GM12878 (cell line): Measurements from ENCODE around the gene PRKAG2.

ENCODE experiments used
- MXI1 ChIP-seq: fragments of 150-350 bp; IDR thresholded peaks from 2 replicates; pipeline ENCODE4 v1.6.1; 2011; ENCODE audit warnings: low read depth, mild to moderate bottlenecking, inconsistent platforms, low read length, improper control_type of control experiment
- POLR2AphosphoS2 ChIP-seq: IDR thresholded peaks from 2 replicates; pipeline ENCODE4 v1.6.1; 2011; ENCODE audit warnings: low read depth, mild to moderate bottlenecking, low read length, improper control_type of control experiment, moderate library complexity
- RCOR1 ChIP-seq: conservative IDR thresholded peaks from 2 replicates; pipeline ENCODE4 v1.6.1; 2012; ENCODE audit warnings: low read depth, low read length, improper control_type of control experiment
- RFX5 ChIP-seq: IDR thresholded peaks from 2 replicates; pipeline ENCODE4 v1.6.1; 2011; ENCODE audit warnings: low read depth, low read length, improper control_type of control experiment
- SPI1 ChIP-seq: IDR thresholded peaks from 2 replicates; pipeline ENCODE4 v1.6.1; 2011; ENCODE audit warnings: low read depth, mild to moderate bottlenecking, low read length, moderate library complexity, borderline replicate concordance; ENCODE audit not compliant: insufficient read depth
- TF ChIP-seq, protein P1 (sequence below), 3 experiments: IDR thresholded peaks in 2 of 3; conservative IDR thresholded peaks in 1 of 3; 2 replicates each; pipeline ENCODE4 v1.5.1; 2011; ENCODE audit warnings: low read depth in 3 of 3, low read length in 3 of 3, mild to moderate bottlenecking in 3 of 3, control low read depth in 2 of 3, moderate library complexity in 2 of 3, inconsistent platforms in 1 of 3, mixed read lengths in 1 of 3; ENCODE audit not compliant: control insufficient read depth in 2 of 3, insufficient read depth in 1 of 3; ENCODE audit errors: extremely low read depth in 1 of 3
- TF ChIP-seq, protein P2 (sequence below): fragments of 450-650 bp; IDR thresholded peaks from 2 replicates; pipeline ENCODE4 v1.6.1; 2014; ENCODE audit warnings: mild to moderate bottlenecking

DNA sequence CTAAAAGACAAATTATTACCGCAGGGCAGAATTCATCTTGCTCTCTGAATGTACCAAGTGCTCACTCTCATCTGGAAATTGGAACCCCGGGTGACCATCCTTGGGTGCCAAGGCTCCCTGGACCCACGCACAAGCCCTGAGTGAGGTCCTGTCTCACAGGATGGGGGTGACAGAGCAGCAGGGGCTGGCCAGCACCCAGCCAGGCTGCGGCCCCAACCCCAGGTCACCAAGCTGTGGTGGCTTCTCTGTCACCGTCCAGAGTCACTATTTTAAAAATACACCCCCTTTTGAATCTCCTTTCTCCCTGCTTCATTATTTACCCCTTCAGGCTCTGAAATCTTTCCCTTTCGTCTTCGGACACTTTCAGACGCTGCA is 148.6 kb downstream of the PRKAG2 start:
- TF ChIP-seq RFX5: no peak
- TF ChIP-seq POLR2AphosphoS2: no peak
- TF ChIP-seq MXI1: no peak
- TF ChIP-seq, protein P1, sequence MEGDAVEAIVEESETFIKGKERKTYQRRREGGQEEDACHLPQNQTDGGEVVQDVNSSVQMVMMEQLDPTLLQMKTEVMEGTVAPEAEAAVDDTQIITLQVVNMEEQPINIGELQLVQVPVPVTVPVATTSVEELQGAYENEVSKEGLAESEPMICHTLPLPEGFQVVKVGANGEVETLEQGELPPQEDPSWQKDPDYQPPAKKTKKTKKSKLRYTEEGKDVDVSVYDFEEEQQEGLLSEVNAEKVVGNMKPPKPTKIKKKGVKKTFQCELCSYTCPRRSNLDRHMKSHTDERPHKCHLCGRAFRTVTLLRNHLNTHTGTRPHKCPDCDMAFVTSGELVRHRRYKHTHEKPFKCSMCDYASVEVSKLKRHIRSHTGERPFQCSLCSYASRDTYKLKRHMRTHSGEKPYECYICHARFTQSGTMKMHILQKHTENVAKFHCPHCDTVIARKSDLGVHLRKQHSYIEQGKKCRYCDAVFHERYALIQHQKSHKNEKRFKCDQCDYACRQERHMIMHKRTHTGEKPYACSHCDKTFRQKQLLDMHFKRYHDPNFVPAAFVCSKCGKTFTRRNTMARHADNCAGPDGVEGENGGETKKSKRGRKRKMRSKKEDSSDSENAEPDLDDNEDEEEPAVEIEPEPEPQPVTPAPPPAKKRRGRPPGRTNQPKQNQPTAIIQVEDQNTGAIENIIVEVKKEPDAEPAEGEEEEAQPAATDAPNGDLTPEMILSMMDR (IDR thresholded peaks at IDR 0.05 in 2 of 3, conservative IDR thresholded peaks at IDR 0.05 in 1 of 3; ENCODE audit: control insufficient read depth in 2 of 3, extremely low read depth in 1 of 3, insufficient read depth in 1 of 3, low read depth in 3 of 3, low read length in 3 of 3): no peak
- no peak for TF ChIP-seq RCOR1
- no peak for TF ChIP-seq SPI1
- TF ChIP-seq, protein P2, sequence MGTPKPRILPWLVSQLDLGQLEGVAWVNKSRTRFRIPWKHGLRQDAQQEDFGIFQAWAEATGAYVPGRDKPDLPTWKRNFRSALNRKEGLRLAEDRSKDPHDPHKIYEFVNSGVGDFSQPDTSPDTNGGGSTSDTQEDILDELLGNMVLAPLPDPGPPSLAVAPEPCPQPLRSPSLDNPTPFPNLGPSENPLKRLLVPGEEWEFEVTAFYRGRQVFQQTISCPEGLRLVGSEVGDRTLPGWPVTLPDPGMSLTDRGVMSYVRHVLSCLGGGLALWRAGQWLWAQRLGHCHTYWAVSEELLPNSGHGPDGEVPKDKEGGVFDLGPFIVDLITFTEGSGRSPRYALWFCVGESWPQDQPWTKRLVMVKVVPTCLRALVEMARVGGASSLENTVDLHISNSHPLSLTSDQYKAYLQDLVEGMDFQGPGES: no peak
